Right ventricle myocardium superior (tissue), 1 donor: ENCODE data around the gene EXOC3L1. TPM values are rescaled to one million over a fixed set of nuclear protein-coding genes. Genes with fewer than 3 reads are reported as not detected.

Source experiments
- ATAC-seq: fragments of 200-7000 bp; cut with Tn5 transposase; one replicate; pipeline ENCODE4 v1.9.1; 2020; ENCODE audit warnings: mild to moderate bottlenecking; ENCODE audit not compliant: poor library complexity
- DNase-seq: peaks from one replicate; pipeline ENCODE4 v3.0.0-alpha.2; 2020
- intact Hi-C: fragments of 100-400 bp; cut with DNase I; formaldehyde crosslinking; loops from one replicate; pipeline ENCODE4 v1.11.2; 2022
- microRNA-seq: library from miRNA; unstranded; fragments of <30 nt; microRNA quantifications from one replicate; pipeline ENCODE4 v1.2.0, GENCODE V29; 2020
- total RNA-seq: library from RNA; stranded (reverse); fragmentation: NEBNext Ultra II Directional; extraction: Animal tissue kit (Norgen Biotek cat#: 25700); gene quantifications from one replicate; pipeline ENCODE4 v1.2.1, GENCODE V29; 2021
- donor health status: DM: no; HTN: yes; CAD: no; lungs with severe emphysema.

EXOC3L1 gene
- total RNA-seq, 1 donor from 2014 or later = 2.3 TPM

- no peak for DNase-seq
- intact Hi-C loops = no loop called here
- ATAC-seq = no peak
Measured at GRCh38 chr16:67142342-67142741, 47.6 kb downstream of the EXOC3L1 start.

- no peak for ATAC-seq
- no peak for DNase-seq
- intact Hi-C loops = no loop called here
Measured at GRCh38 chr16:67141391-67141790, 48.5 kb downstream of the EXOC3L1 start.

- no peak for DNase-seq
- ATAC-seq = no peak
- intact Hi-C loops = no loop called here
Measured at GRCh38 chr16:67137605-67138004, 52.3 kb downstream of the EXOC3L1 start.

Small RNA genes lying within 50 kb of the gene (microRNA-seq; reads per million reads assigned to microRNA genes)
- gene MIR328 = 111 reads per million, percentile 54 among the genes with 10 or more reads in this experiment

Other genes with a start within 250 kb of the EXOC3L1 start
- 2.0 TPM for gene CES3, start 228.9 kb downstream of the EXOC3L1 start, total RNA-seq
- 6.2 TPM for gene CES4A, start 201.5 kb downstream of the EXOC3L1 start, total RNA-seq
- 23.1 TPM for gene CBFB, start 161.0 kb downstream of the EXOC3L1 start, total RNA-seq
- gene PHAF1, start 80.2 kb downstream of the EXOC3L1 start, total RNA-seq = 11.7 TPM
- gene B3GNT9, start 39.1 kb downstream of the EXOC3L1 start, total RNA-seq = 8.1 TPM
- gene TRADD, start 30.2 kb downstream of the EXOC3L1 start, total RNA-seq = 9.0 TPM
- gene FBXL8, start 30.2 kb downstream of the EXOC3L1 start, total RNA-seq = 9.5 TPM
- gene HSF4, start 25.4 kb downstream of the EXOC3L1 start, total RNA-seq = 62.9 TPM
- 105 TPM for gene NOL3, start 19.6 kb downstream of the EXOC3L1 start, total RNA-seq
- gene MATCAP1, start 6.2 kb downstream of the EXOC3L1 start, total RNA-seq = 7.7 TPM
- gene E2F4, start 2.0 kb upstream of the EXOC3L1 start, total RNA-seq = 34.8 TPM
- gene ELMO3, start 9.0 kb upstream of the EXOC3L1 start, total RNA-seq = 0.54 TPM
- gene TMEM208, start 37.0 kb upstream of the EXOC3L1 start, total RNA-seq = 11.0 TPM
- gene FHOD1, start 57.3 kb upstream of the EXOC3L1 start, total RNA-seq = 13.5 TPM
- gene SLC9A5, start 58.8 kb upstream of the EXOC3L1 start, total RNA-seq = 0.83 TPM
- gene PLEKHG4, start 89.4 kb upstream of the EXOC3L1 start, total RNA-seq = 0.89 TPM
- not detected for gene KCTD19, start 136.6 kb upstream of the EXOC3L1 start, total RNA-seq
- gene LRRC36, start 136.7 kb upstream of the EXOC3L1 start, total RNA-seq = not detected
- gene TPPP3, start 203.4 kb upstream of the EXOC3L1 start, total RNA-seq = 8.9 TPM
- gene ZDHHC1, start 226.3 kb upstream of the EXOC3L1 start, total RNA-seq = 3.4 TPM
- gene HSD11B2, start 241.0 kb upstream of the EXOC3L1 start, total RNA-seq = 0.89 TPM